HFF-Myc (cell line): Measurements from ENCODE around the gene APEH.

Source experiments
- DNase-seq: peaks from one replicate; pipeline ENCODE4 v3.0.0-alpha.2; 2011; ENCODE audit warnings: low read depth; ENCODE audit errors: extremely low read depth
- H3K4me3 ChIP-seq: replicated peaks from 2 replicates; pipeline ENCODE4 v1.5.1; 2011; ENCODE audit warnings: low read depth, mild to moderate bottlenecking, control low read depth, low read length
- TF ChIP-seq, protein P1 (sequence below): IDR thresholded peaks from 2 replicates; pipeline ENCODE4 v1.5.1; 2012; ENCODE audit warnings: mild to moderate bottlenecking, low read depth, low read length, control low read depth; ENCODE audit errors: missing control alignments

APEH gene

DNA sequence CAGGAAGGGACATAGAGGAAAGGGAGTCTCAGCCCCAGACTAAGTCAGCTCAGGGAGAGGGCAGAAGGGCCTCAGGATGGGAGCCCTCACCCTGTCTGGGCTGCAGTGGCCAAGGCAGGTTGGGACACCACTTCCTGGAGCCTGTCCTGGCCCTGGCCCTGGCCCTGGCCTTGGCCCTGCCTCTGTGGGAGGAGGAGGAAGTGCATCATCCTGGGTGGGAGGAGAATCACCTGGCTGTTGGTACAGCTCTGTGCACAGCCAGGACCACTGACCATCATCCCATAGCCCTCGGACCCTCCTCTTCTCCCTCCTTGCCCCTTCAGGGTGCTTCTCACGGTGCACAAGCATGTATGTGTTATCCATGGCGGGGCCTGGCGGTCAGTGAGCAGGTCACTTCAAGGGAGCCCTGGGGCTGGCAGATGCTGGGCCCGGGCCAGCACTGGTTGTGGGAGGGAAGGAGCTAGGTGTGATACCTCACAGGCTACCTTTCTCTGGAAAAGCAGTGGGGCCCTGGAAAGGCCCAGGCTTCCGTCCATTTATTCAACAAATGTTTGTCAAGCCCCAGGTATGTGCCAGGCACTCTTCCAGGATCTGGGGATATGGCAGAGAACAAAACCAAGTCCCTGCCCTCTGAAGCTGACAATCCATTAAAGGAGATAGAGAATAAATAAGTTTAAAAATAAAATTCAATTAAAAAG is 8.2 kb upstream of the APEH start:
- TF ChIP-seq, protein P1, sequence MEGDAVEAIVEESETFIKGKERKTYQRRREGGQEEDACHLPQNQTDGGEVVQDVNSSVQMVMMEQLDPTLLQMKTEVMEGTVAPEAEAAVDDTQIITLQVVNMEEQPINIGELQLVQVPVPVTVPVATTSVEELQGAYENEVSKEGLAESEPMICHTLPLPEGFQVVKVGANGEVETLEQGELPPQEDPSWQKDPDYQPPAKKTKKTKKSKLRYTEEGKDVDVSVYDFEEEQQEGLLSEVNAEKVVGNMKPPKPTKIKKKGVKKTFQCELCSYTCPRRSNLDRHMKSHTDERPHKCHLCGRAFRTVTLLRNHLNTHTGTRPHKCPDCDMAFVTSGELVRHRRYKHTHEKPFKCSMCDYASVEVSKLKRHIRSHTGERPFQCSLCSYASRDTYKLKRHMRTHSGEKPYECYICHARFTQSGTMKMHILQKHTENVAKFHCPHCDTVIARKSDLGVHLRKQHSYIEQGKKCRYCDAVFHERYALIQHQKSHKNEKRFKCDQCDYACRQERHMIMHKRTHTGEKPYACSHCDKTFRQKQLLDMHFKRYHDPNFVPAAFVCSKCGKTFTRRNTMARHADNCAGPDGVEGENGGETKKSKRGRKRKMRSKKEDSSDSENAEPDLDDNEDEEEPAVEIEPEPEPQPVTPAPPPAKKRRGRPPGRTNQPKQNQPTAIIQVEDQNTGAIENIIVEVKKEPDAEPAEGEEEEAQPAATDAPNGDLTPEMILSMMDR = no peak
- DNase-seq = no peak
- H3K4me3 ChIP-seq = no peak overlapping the region

DNA sequence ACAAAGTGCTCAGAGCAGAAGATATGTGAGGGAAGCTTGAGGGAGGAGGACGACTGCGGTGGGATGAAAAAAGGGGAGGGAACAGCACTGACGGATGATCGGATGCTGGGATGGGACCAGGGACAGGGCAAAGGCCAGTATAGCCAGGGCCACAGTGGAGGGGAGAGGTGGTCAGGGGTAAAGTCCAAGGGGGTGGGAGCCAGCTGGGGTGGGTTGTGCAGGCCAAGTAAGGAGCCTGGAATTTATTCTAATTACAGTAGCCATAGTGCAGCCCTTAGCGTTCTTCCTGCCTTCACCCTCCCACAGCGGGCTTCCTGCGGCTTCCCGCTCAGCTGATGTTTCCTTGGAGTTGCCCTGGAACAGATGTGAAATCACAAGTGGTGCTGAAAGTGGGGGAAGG is 7.6 kb upstream of the APEH start:
- TF ChIP-seq, protein P1 = no peak
- H3K4me3 ChIP-seq = no peak overlapping the region
- peak; percentile 7 for DNase-seq

DNA sequence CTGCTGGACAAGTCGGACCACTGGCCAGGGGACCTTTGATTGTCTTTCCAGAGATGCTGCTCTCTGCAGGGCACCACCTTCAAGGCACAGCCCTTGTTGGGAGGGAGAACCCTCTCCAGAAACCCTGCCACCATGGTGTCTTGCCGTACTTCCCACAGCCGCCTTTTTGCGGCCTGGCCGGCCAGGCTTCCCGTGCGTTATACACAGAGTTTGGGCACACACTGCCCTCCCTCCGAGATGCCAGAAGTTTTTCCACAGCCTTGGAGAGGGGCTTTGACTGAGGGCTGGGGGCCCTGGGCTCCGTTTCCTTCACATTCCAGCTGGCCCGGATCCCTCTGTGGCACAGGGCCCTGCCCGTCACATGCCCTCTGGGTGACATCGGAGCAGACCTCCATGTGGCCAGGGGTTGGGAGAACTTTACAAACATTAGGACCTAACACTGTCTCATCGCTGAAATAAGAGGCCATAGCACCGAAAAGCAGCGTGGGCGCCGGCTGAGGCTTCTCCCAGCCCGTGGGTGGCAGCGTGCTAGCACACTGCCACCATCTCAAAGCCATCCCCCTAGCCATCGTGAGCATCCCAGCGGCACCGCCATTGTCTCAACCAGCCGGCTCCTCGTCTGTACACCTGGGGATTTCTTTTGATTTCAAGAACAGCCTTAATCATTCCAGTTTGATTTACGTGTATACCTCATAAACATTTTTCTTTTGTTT is 6.3 kb upstream of the APEH start:
- DNase-seq = no peak
- TF ChIP-seq, protein P1 = no peak

DNA sequence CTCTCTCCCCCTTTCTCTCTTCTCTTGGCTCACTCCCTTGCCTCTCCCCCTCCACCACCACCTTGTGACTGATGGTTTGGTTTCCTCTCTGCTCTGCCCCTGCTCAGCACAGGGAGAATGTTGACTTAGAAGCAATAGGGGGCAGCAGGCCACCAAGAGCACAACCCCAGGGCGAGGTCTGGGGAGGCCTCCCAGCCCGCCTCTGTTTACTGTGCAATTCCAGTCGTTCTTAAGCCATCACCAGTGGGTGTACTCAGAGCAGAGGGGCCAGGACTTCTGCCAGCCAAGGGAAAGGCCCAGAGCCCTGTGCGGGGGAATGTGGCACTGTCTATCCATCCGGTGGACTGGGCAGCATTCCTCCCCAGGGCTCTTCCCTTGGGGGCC is 5.7 kb upstream of the APEH start:
- no peak for DNase-seq
- TF ChIP-seq, protein P1 = no peak

More for the DNA sequence above, 6.3 kb upstream of the APEH start:
- no peak overlapping the region for H3K4me3 ChIP-seq

DNA sequence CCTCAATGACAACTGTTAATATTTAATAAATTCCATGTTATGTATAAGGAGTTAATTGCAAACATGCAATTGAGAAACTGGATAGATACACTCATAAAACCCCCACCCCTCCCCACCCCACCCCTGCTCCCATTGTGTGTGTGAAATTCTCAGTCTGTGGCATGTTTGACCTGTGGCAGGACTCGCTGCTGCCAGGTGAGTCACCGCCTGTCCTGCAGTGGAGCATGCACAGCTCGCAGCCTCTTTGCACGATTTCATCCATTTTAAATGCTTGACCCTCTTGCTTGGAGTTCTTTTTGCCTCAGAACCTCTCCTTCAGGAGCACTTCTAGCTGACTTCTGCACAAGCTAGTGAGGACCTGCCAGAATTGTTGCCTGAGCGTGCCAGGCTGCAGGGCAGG is 5.3 kb upstream of the APEH start:
- H3K4me3 ChIP-seq = no peak overlapping the region
- TF ChIP-seq, protein P1 = no peak
- DNase-seq = no peak

More for the DNA sequence above, 5.7 kb upstream of the APEH start:
- no peak overlapping the region for H3K4me3 ChIP-seq

DNA sequence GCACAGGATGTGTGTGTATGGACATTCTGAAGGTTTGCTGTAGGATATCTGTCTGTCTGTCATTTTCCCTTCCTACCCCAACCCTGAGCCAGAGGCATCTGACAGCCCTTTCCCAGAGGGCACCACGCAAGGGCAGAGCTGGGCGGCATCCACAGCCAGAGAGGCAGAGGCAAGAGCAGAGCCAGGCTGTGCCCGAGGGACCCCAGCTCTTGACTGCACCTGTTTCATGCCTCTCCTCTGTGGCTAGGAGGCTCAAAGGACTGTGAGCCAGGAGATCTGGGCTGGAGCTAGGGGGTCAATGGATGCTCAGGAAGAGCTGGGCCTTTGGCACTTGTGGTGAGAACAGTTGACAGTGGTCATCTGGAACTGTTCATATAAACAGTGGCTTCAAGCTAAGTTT is 4.8 kb upstream of the APEH start:
- H3K4me3 ChIP-seq = no peak overlapping the region
- no peak for DNase-seq
- TF ChIP-seq, protein P1 = no peak
